ENCODE measurements around the gene PRPF39. TPM values are rescaled to one million over a fixed set of nuclear protein-coding genes. Genes with fewer than 3 reads are reported as not detected.

Gene PRPF39
- total and polyA plus RNA-seq, 2 of the 4 experiments (the other 2 are of a cell fraction): 18.1 to 29.6 TPM

DNA sequence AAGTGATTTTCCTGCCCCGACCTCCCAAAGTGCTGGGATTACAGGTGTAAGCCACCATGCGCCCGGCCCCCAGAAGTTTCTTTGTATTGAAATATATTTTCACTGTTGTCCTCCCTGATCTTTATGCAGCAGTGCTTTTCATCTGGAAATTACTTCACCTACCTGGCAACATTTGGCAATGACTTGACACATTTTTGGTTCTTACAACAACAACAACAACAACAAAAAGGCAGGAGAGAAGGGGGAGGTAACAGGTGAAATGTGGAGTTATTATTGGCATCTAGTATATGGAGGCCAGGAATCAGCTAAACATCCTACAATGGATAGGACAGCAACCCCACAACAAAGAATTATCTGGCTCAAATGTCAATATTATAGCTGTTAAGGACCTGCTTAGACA, 65.7 kb downstream of the PRPF39 start:
- dilution Hi-C loops (cut with HindIII; ENCODE audit: low sequenced_read_pairs, unreplicated experiment) (no loop called here), intact Hi-C loops (cut with micrococcal nuclease) (no loop called here), in situ Hi-C loops (cut with MboI; ENCODE audit: low sequenced_read_pairs) (no loop called here)
- H2AFZ ChIP-seq (replicated peaks; ENCODE audit: low read length, poor library complexity): no peak overlapping the region
- no peak overlapping the region for H3K23ac ChIP-seq (ENCODE audit: low read depth, low read length)
- H3K9me1 ChIP-seq (ENCODE audit: insufficient read depth, low read length): peaks cover 6% of the 10 kb centered on the region; the same call in 1 of the 2 replicates
- ATAC-seq (ENCODE audit: low read depth) (no peak), DNase-seq (no peak)
- no peaks in the 10 kb centered on the region for H4K20me1 ChIP-seq (ENCODE audit: insufficient read depth, low read length)
- CTCF ChIA-PET: no interaction called here
- no peak overlapping the region for H3K4me3 ChIP-seq (ENCODE audit: insufficient read depth, low read depth, low read length)
- H2BK120ac ChIP-seq (ENCODE audit: low read depth, low read length): no peak overlapping the region
- H2BK15ac ChIP-seq (ENCODE audit: low read depth, low read length): no peak overlapping the region
- H2AK9ac ChIP-seq (replicated peaks; ENCODE audit: low read depth, low read length, poor library complexity): no peak overlapping the region
- H3K36me3 ChIP-seq (ENCODE audit: control insufficient read depth, insufficient read depth, low read length): no peaks in the 10 kb centered on the region
- no peak overlapping the region for H4K8ac ChIP-seq (ENCODE audit: low read depth in 2 of 2, low read length in 2 of 2)
- BruUV-seq (replicated peaks): no TSS peak
- H3K27me3 ChIP-seq (ENCODE audit: control insufficient read depth, insufficient read depth, low read length): no peaks in the 10 kb centered on the region
- no peak overlapping the region for H3K9ac ChIP-seq (ENCODE audit: low read depth, low read length)
- no peak overlapping the region for H2BK20ac ChIP-seq (ENCODE audit: low read depth, low read length)
- POLR2A ChIA-PET (ENCODE audit: unreplicated experiment): no interaction called here
- H3K4me2 ChIP-seq (ENCODE audit: low read depth, low read length): no peak overlapping the region
- no peaks in the 10 kb centered on the region for H3K4me1 ChIP-seq (ENCODE audit: control insufficient read depth, insufficient read depth, low read length)
- no peak overlapping the region for H3K14ac ChIP-seq (replicated peaks; ENCODE audit: low read depth, low read length)
- no peak overlapping the region for H2AK5ac ChIP-seq (ENCODE audit: low read depth, low read length)
- WGBS, 2 experiments (ENCODE audit: extremely low coverage in 2 of 2, insufficient read length in 1 of 2): no CpG with 5 or more reads among the region's 3 CpGs
- no peaks in the 10 kb centered on the region for H3K9me3 ChIP-seq (ENCODE audit: control insufficient read depth, insufficient read depth, low read length)
- no peak overlapping the region for H4K5ac ChIP-seq (ENCODE audit: low read depth, low read length)
- H4K91ac ChIP-seq (ENCODE audit: insufficient read depth, low read depth, low read length): no peak overlapping the region
- H3K4ac ChIP-seq (ENCODE audit: low read depth, low read length): no peak overlapping the region
- H3K27ac ChIP-seq (ENCODE audit: insufficient read depth, low read length): no peak overlapping the region
- peaks cover 2 to 3% of the 10 kb centered on the region in 2 experiments; a peak in 3 of 4 replicates for H3K79me1 ChIP-seq (ENCODE audit: low read depth in 1 of 2, low read length in 2 of 2)
- no peak overlapping the region for H2BK5ac ChIP-seq (ENCODE audit: low read depth, low read length, poor library complexity, severe bottlenecking)
- TF ChIP-seq, protein P1, sequence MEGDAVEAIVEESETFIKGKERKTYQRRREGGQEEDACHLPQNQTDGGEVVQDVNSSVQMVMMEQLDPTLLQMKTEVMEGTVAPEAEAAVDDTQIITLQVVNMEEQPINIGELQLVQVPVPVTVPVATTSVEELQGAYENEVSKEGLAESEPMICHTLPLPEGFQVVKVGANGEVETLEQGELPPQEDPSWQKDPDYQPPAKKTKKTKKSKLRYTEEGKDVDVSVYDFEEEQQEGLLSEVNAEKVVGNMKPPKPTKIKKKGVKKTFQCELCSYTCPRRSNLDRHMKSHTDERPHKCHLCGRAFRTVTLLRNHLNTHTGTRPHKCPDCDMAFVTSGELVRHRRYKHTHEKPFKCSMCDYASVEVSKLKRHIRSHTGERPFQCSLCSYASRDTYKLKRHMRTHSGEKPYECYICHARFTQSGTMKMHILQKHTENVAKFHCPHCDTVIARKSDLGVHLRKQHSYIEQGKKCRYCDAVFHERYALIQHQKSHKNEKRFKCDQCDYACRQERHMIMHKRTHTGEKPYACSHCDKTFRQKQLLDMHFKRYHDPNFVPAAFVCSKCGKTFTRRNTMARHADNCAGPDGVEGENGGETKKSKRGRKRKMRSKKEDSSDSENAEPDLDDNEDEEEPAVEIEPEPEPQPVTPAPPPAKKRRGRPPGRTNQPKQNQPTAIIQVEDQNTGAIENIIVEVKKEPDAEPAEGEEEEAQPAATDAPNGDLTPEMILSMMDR (conservative IDR thresholded peaks at IDR 0.05; ENCODE audit: low read depth, low read length): no peak
- TF ChIP-seq RAD21 (IDR thresholded peaks at IDR 0.05; ENCODE audit: low read length): no peak
- TF ChIP-seq CEBPB (IDR thresholded peaks at IDR 0.05; ENCODE audit: low read depth, low read length): no peak
- TF ChIP-seq NFE2L2 (IDR thresholded peaks at IDR 0.05; ENCODE audit: low read depth, low read length): peak; percentile 40; the same call in 1 of the 2 replicates
- TF ChIP-seq SMC3 (IDR thresholded peaks at IDR 0.05; ENCODE audit: low read depth, low read length): no peak
- TF ChIP-seq MAFK (IDR thresholded peaks at IDR 0.05; ENCODE audit: low read depth, low read length): no peak
- TF ChIP-seq MXI1 (IDR thresholded peaks at IDR 0.05; ENCODE audit: borderline replicate concordance, low read depth, low read length): no peak
- no peak overlapping the region for H3K56ac ChIP-seq (ENCODE audit: extremely low read depth, insufficient read depth, low read length)
- no peak overlapping the region for H3K18ac ChIP-seq (ENCODE audit: low read depth, low read length)
